ENCODE data around the gene COX14.
"Not testable (repeated sequence)": the region's sequence is repeated elsewhere in the genome, so short reads cannot be mapped to it uniquely, and the experiment has no call there.

COX14 gene

DNA sequence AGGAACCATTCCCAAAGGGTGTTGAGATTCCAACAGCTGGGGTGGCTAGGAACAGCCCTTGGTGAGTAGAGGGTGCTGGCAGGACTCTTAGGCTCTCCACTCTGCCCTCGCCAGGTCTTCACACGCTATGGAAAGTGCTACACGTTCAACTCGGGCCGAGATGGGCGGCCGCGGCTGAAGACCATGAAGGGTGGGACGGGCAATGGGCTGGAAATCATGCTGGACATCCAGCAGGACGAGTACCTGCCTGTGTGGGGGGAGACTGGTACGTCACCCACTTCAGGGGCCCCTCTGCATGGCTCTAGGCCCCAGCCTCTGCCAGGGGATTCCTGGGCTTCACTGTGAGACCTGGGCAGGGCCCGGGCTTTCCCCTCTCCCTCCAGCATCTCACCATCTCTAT, 34.9 kb upstream of the COX14 start:
- H3K4me3 ChIP-seq (ENCODE audit: low read depth, low read length): no peak overlapping the region
- DNase-seq (ENCODE audit: low read depth): no peak
- TF ChIP-seq, protein P1, sequence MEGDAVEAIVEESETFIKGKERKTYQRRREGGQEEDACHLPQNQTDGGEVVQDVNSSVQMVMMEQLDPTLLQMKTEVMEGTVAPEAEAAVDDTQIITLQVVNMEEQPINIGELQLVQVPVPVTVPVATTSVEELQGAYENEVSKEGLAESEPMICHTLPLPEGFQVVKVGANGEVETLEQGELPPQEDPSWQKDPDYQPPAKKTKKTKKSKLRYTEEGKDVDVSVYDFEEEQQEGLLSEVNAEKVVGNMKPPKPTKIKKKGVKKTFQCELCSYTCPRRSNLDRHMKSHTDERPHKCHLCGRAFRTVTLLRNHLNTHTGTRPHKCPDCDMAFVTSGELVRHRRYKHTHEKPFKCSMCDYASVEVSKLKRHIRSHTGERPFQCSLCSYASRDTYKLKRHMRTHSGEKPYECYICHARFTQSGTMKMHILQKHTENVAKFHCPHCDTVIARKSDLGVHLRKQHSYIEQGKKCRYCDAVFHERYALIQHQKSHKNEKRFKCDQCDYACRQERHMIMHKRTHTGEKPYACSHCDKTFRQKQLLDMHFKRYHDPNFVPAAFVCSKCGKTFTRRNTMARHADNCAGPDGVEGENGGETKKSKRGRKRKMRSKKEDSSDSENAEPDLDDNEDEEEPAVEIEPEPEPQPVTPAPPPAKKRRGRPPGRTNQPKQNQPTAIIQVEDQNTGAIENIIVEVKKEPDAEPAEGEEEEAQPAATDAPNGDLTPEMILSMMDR (IDR thresholded peaks at IDR 0.05; ENCODE audit: control insufficient read depth, extremely low read depth, insufficient read depth): no peak

DNA sequence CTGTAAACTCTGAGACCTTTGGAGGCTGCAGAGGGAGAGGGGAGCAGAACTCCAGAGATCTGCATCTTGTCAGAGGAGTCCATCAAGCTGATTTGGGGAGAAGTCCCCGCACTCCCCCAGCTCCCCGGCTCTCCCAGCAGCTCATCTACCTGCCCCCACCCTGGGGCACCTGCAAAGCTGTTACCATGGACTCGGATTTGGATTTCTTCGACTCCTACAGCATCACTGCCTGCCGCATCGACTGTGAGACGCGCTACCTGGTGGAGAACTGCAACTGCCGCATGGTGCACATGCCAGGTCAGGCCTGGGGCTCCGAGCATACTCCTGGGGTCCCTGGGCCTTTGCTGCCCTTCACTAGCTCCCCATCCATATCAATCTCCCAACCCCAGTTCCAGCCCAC, 33.8 kb upstream of the COX14 start:
- TF ChIP-seq, protein P1 (IDR thresholded peaks at IDR 0.05; ENCODE audit: control insufficient read depth, extremely low read depth, insufficient read depth): no peak
- DNase-seq (ENCODE audit: low read depth): no peak
- H3K4me3 ChIP-seq (ENCODE audit: low read depth, low read length): no peak overlapping the region

DNA sequence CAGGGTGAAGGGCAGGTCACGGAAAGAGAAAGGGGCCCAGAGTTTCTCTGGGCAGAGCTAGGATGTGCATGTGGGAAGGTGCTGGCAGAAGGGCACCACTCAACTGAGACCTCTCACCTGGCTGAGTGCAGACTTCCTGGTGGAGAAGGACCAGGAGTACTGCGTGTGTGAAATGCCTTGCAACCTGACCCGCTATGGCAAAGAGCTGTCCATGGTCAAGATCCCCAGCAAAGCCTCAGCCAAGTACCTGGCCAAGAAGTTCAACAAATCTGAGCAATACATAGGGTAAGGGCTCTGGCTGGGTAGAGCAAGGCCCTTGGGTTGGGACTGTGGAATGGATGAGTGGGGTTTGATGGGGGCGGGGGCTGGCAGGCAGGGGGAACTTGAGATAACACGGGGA, 32.3 kb upstream of the COX14 start:
- TF ChIP-seq, protein P1 (IDR thresholded peaks at IDR 0.05; ENCODE audit: control insufficient read depth, extremely low read depth, insufficient read depth): no peak
- no peak for DNase-seq (ENCODE audit: low read depth)
- no peak overlapping the region for H3K4me3 ChIP-seq (ENCODE audit: low read depth, low read length)

DNA sequence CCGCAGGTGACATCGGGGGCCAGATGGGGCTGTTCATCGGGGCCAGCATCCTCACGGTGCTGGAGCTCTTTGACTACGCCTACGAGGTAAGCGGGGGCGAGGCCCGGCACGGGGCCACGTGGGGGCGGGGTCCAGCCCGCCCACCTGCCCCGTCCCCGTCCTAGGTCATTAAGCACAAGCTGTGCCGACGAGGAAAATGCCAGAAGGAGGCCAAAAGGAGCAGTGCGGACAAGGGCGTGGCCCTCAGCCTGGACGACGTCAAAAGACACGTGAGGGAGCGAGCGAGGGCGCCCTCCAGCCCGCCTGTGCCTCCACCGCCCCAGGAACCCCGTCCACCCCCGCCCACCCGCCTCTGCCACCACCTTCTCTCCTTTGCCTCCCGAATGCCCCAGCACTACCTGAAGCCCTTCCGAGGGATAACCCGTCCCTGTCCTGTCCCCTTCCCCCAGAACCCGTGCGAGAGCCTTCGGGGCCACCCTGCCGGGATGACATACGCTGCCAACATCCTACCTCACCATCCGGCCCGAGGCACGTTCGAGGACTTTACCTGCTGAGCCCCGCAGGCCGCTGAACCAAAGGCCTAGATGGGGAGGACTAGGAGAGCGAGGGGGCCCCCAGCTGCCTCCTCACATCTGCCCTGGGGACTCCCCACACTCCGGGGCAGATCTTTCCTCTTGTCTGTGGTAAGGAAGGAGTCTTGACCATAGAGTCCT, 30.8 kb upstream of the COX14 start:
- no peak overlapping the region for H3K4me3 ChIP-seq (ENCODE audit: low read depth, low read length)
- DNase-seq (ENCODE audit: low read depth): no peak
- TF ChIP-seq, protein P1 (IDR thresholded peaks at IDR 0.05; ENCODE audit: control insufficient read depth, extremely low read depth, insufficient read depth): no peak

DNA sequence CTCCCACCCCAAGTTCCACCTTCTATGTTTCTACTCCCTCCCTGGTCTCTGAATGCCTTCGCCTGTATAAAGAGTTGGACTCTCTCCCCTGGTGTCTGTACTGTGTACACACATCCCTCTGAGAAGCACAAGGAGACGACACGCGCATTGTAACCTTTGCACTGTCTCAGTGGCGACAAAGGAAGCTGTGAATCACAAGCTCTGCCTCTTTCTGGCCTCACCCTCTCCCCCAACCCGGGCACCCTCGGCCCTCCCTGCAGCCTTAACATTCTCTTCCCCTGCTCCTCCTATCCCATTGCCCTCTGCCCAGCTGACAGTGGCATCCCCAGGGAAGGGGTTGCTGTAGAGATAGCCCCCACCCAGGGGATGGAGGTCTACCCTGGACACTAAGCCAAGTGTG, 29.4 kb upstream of the COX14 start:
- TF ChIP-seq, protein P1 (IDR thresholded peaks at IDR 0.05; ENCODE audit: control insufficient read depth, extremely low read depth, insufficient read depth): no peak
- DNase-seq (ENCODE audit: low read depth): no peak
- H3K4me3 ChIP-seq (ENCODE audit: low read depth, low read length): no peak overlapping the region

DNA sequence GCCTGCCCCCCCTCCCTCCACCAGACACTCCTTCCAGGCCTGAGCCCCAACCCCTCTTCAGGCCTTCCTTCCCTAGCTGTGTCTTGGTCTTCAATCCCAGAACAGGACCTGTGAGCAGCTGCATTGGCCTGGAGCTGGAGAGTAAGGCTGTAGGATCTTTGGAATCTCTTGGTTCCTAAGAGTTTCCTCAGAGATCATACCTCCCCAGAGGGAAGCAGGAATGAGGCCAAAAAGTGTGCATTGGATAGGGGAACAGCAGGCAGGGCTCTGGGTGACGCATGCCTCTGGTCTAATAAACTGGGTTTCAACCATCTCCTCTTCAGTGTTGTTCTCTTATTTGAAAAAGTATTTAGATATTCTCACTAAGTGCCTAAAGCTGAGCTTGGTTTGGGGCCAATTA, 28.7 kb upstream of the COX14 start:
- no peak overlapping the region for H3K4me3 ChIP-seq (ENCODE audit: low read depth, low read length)
- DNase-seq (ENCODE audit: low read depth): no peak

DNA sequence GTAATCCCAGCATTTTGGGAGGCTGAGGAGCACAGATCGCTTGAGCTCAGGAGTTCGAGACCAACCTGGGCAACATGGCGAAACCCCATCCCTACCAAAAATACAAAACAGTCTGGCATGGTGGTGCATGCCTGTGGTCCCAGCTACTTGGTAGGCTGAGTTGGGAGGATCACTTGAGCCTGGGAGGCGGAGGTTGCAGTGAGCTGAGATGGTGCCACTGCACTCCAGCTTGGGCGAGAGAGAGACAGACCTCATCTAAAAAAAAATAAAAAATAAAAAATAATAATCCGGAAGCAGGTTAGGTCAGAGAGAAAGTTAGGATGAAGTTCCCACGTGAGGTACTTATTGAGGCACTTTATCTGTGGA, 27.6 kb upstream of the COX14 start:
- H3K4me3 ChIP-seq (ENCODE audit: low read depth, low read length): peak overlapping the region; percentile 62
- DNase-seq (ENCODE audit: low read depth): not testable (repeated sequence)

More for the DNA sequence above, 28.7 kb upstream of the COX14 start:
- TF ChIP-seq, protein P1 (IDR thresholded peaks at IDR 0.05; ENCODE audit: control insufficient read depth, extremely low read depth, insufficient read depth): no peak
